Astrocyte of the hippocampus (primary cell): Measurements from ENCODE around the gene C22orf42.
"Not testable (repeated sequence)": the region's sequence is repeated elsewhere in the genome, so short reads cannot be mapped to it uniquely, and the experiment has no call there.

Source experiments
- DNase-seq: peaks from one replicate; pipeline ENCODE4 v3.0.0; 2011; ENCODE audit warnings: low read depth, low spot score

C22orf42 gene

DNA sequence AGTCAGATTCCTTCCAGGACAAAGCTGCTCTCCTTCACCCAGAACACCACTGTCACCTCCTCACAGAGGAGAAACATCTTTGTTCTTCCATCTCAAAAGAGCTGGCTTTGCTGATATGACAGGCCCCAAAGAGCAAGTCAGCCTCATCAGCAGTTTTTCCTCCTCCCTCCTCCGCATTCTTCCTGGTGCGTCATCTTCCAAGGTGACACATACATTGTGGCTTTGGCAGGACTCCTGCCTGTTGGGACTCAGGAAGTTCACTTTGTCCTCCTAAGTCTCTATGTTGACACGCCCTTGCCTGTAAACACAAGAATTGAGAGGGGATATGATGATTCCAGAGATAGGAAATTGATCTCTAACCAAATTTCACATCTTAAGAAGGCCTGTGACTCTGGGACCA, 23.1 kb downstream of the C22orf42 start:
- DNase-seq = peak; percentile 49

GRCh38 chr22:32134796-32135195, 24.3 kb downstream of the C22orf42 start:
- DNase-seq = not testable (repeated sequence)

GRCh38 chr22:32132783-32133182, 26.3 kb downstream of the C22orf42 start:
- DNase-seq = no peak

DNA sequence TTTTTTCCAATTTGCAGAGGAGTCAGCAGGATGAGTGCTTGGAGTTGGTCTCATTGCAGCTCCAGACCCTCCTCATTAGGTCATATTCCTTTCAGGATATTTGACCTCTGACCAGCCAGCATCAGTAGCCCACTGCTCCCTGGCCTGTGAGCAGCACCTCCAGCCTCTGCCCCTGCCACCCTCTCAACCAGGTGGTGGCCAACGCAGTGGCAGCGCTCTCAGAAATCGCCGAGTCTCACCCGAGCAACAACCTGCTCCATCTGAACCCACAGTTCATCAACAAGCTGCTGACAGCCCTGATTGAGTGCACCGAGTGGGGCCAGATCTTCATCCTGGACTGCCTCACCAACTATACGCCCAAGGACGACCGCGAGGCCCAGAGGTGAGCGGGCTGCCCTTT, 27.0 kb downstream of the C22orf42 start:
- DNase-seq = no peak

GRCh38 chr22:32130464-32130863, 28.6 kb downstream of the C22orf42 start:
- DNase-seq = no peak

DNA sequence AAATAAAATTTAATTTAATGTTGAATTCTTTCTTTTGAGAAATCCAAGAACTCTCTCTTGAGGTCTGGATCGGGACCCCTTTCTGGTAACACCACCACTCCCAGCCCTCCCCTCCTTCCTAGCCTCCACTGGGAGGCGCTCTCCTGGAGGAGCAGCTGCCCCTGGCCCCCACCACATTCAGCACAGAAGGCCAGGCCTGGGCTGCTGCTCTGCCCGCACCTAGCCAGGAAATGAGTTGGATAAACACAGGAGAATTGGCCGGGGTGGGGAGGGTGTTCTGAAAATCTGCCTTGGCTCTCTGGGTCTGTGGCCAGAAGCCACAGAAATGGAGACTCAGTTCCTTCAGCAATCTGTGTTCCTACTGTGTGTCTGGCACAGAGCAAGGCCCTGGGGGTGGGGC, 31.2 kb downstream of the C22orf42 start:
- DNase-seq = no peak

DNA sequence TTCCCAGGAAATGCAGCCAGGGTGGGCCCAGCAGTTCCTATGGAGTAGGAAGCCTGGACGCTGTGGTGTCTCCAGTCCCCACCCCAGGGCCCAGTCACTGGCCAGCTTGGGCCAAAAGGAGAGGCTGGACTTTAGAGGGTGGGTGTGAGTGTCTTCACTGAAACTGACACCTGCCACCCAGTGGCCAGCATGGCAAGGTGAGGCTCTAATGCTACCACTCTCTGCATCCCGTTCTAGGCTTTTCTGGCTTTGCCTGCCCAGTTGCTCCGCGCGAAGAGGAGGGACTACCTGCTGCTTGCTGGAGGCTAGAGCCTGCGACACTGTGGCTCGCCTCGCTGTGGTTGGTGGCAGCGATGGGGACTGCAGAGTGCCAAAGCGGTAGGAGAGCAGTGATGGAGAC, 35.4 kb downstream of the C22orf42 start:
- DNase-seq = no peak

- no peak for DNase-seq
Measured at GRCh38 chr22:32122899-32123298, 36.2 kb downstream of the C22orf42 start.

DNA sequence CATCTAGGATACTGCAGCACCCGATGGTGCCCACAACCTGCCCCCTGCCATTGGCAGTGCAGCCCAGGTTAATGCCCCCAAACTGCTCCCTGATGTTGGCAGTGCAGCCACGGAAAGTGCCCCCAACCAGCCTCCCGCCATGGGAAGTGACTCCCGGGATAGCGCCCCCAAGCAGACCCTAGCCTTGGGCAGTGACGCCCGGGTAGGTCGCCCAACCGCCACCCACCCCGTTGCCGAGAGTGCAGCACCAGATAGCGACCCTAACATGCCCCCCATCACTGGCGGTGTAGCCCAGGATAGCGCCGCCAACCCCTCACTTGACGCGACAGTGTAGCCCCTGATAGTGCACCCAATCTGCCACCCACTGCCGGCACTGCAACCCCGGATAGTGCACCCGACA, 38.5 kb downstream of the C22orf42 start:
- DNase-seq = no peak

DNA sequence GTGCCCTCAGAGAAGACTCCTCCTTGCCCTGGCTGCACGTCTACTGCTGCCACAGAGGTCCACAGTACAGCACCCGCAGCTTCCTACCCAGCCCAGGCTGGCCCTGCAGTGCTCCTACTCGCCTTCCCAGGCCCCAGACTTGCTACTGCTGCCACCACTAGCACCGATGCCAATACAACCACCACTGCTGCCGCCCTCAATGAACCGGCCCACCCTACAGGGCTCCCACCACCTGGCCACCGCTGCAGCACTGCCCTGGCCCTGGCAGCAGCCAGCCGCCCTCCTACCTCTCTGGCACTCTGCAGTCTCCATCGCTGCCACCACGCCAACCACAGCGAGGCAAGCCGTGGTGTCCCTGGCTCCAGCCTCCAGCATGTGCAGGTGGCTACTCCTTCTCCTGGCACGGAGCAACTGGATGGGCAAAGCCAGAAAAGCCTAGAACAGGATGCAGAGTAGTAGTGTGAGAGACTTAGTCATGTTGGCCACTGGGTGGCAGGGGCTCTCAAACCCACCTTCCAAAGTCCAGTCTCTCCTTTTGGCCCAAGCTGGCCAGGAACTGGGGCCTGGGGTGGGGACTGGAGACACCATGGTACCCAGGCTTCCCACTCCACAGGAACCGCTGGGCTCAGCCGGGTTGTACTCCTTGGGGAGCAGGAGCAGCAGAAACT, 39.4 kb downstream of the C22orf42 start:
- no peak for DNase-seq

GRCh38 chr22:32112380-32112779, 46.7 kb downstream of the C22orf42 start:
- no peak for DNase-seq

DNA sequence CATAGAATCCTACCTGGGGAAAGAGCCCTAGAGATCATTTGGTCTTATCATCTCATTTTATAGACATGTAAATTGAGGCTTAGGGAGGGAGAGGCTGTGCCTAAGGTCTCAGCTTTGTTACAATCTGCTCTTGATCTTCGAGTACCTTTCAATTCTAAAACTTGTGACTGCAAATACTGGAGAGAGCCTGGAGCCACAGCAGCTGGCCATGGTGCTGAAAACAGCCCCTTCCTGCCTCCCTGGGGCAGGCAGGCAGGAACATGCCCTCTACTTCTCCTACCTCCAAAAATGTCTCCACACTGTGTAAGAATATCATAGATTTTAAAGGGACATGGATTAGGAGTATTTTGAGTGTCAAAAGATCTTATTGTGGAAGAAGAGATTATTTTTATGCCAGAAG, 52.2 kb downstream of the C22orf42 start:
- DNase-seq = peak; percentile 47

DNA sequence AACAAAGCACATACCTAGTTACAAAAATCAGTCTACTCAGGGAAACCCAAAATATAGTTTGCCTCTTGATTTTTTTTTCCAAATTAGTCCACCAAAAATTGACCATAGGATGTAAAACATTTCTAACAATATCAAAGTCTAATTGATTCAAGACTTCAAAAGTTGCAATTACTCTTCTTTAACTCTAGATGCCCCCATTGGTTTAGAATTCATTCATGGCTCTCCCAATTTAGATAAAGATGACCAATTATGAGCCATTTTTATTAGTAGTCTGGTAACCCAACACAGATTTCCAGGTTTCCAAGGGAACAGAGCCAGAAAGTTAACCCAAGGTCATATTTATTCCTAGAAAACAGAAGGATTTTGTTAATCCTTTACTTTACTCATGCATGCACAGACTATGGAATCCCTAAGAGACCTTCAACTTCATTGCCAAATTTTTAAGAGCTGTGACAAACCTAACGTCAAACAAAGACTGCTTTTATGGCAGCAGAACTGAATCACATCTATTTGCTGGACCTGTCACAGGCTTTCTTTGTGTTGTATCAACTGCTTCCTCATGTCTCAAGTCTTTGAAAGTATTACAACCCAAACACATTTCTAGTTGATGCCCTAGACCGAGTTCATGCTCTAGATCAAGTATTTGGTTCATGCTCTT, 55.3 kb downstream of the C22orf42 start:
- peak; percentile 6 for DNase-seq

GRCh38 chr22:32100711-32101110, 58.4 kb downstream of the C22orf42 start:
- DNase-seq = no peak
